Lung (tissue), 12 donors: ENCODE data around the gene HPSE2. TPM values are rescaled to one million over a fixed set of nuclear protein-coding genes. Genes with fewer than 3 reads are reported as not detected.

ENCODE experiments used
- ATAC-seq: fragments of 200-7000 bp; cut with Tn5 transposase; one replicate; pipeline ENCODE4 v1.9.1; 2020; ENCODE audit warnings: moderate number of reproducible peaks; ENCODE audit not compliant: insufficient read depth, low FRiP score
- DNase-seq, 3 donors: peaks; one replicate each; pipeline ENCODE4 v3.0.0-alpha.2; 2013 to 2017
- H3K27ac ChIP-seq, 2 donors: one replicate each; pipeline ENCODE4 v1.5.1; 2013; ENCODE audit warnings: mild to moderate bottlenecking in 2 of 2, moderate library complexity in 2 of 2, control low read depth in 1 of 2, inconsistent platforms in 1 of 2, low read depth in 1 of 2, low read length in 1 of 2
- H3K27me3 ChIP-seq, 3 donors: one replicate each; pipeline ENCODE4 v1.5.1; 2013; ENCODE audit warnings: low read length in 2 of 3; ENCODE audit not compliant: control insufficient read depth in 3 of 3, insufficient read depth in 3 of 3
- H3K36me3 ChIP-seq, 4 donors: one replicate each; pipeline ENCODE4 v1.5.1; 2013; ENCODE audit warnings: low read length in 4 of 4, mild to moderate bottlenecking in 1 of 4, moderate library complexity in 1 of 4; ENCODE audit not compliant: control insufficient read depth in 4 of 4, insufficient read depth in 4 of 4
- H3K4me1 ChIP-seq, 5 donors: one replicate each; pipeline ENCODE4 v1.5.1; 2013; ENCODE audit warnings: low read length in 5 of 5, mild to moderate bottlenecking in 2 of 5, moderate library complexity in 1 of 5; ENCODE audit not compliant: control insufficient read depth in 5 of 5, insufficient read depth in 5 of 5
- H3K4me3 ChIP-seq: one replicate; pipeline ENCODE4 v1.5.1; 2013; ENCODE audit warnings: mild to moderate bottlenecking, control low read depth, moderate library complexity
- H3K9ac ChIP-seq, 2 donors: one replicate each; pipeline ENCODE4 v1.5.1; 2013; ENCODE audit warnings: low read length in 2 of 2, control low read depth in 1 of 2; ENCODE audit not compliant: insufficient read depth in 1 of 2
- H3K9me3 ChIP-seq, 4 donors: one replicate each; pipeline ENCODE4 v1.5.1; 2013; ENCODE audit warnings: low read length in 3 of 4, mild to moderate bottlenecking in 1 of 4, moderate library complexity in 1 of 4; ENCODE audit not compliant: control insufficient read depth in 4 of 4, insufficient read depth in 3 of 4
- WGBS, 2 donors: extraction: QIAGEN DNeasy Blood & Tissue Kit; methylation state at CpG; one replicate each; pipeline ENCODE4 v1.1.7; 2013; 5-methylcytosine and 5-hydroxymethylcytosine counted together
- polyA plus RNA-seq, 2 donors: library from polyadenylated mRNA; stranded (reverse); fragments of 200-250 nt; gene quantifications; one replicate each; pipeline ENCODE4 v1.2.1, GENCODE V29; 2013
- total RNA-seq, 2 donors: library from RNA; depleted of rRNA in 1 of 2; stranded (reverse); fragments of >200 nt in 1 of 2; gene quantifications; one replicate each; pipeline ENCODE4 v1.2.1, GENCODE V29; 2014 to 2021
- TF ChIP-seq, protein P1 (sequence below): IDR thresholded peaks from 2 replicates; pipeline ENCODE4 v1.5.1; 2012; ENCODE audit warnings: mild to moderate bottlenecking; ENCODE audit errors: control extremely low read depth, extremely low read depth
- donor health status: control.
- donor health status: control.
- donor health status: Bipolar disorder and iron deficiency.
- donor health status: healthy.
- donor health status: DM: yes; HTN: yes; CAD: no.

The HPSE2 gene
- total and polyA plus RNA-seq, 4 donors, result 0.32 to 47.3 (median 1.9) TPM

DNA sequence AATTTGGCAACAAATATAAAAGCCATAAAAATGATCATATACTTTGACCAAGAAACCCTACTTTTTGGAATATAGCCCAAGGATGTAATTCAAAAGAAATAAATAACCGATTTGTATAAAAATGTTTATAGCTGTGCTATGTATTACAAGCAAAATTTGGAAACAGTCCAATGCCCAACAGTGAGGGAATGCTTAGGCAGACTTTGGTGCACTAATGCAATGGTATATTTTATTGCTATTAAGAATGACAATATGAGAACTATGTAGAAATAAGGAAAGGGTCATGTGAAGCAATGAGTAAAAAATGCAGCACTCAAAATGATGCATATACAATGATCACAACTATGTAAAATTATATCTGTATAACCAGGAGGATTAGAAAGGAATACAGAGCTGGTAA, 515.1 kb downstream of the HPSE2 start:
- no peaks in the 10 kb centered on the region for H3K36me3 ChIP-seq
- H3K9me3 ChIP-seq, result no peaks in the 10 kb centered on the region
- H3K27me3 ChIP-seq, result no peaks in the 10 kb centered on the region
- H3K4me1 ChIP-seq, result peaks cover 0 to 19% (median 3%) of the 10 kb centered on the region in 5 donors
- no peak overlapping the region for H3K27ac ChIP-seq
- ATAC-seq (no peak), DNase-seq (peak in 2 of 3 donors; percentile 52 to 62)
- no peak overlapping the region for H3K9ac ChIP-seq
- WGBS, 2 donors, result 55 to 73% methylated on average over 1 of the region's 1 CpG
- TF ChIP-seq, protein P1, sequence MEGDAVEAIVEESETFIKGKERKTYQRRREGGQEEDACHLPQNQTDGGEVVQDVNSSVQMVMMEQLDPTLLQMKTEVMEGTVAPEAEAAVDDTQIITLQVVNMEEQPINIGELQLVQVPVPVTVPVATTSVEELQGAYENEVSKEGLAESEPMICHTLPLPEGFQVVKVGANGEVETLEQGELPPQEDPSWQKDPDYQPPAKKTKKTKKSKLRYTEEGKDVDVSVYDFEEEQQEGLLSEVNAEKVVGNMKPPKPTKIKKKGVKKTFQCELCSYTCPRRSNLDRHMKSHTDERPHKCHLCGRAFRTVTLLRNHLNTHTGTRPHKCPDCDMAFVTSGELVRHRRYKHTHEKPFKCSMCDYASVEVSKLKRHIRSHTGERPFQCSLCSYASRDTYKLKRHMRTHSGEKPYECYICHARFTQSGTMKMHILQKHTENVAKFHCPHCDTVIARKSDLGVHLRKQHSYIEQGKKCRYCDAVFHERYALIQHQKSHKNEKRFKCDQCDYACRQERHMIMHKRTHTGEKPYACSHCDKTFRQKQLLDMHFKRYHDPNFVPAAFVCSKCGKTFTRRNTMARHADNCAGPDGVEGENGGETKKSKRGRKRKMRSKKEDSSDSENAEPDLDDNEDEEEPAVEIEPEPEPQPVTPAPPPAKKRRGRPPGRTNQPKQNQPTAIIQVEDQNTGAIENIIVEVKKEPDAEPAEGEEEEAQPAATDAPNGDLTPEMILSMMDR, result no peak
- no peak overlapping the region for H3K4me3 ChIP-seq

DNA sequence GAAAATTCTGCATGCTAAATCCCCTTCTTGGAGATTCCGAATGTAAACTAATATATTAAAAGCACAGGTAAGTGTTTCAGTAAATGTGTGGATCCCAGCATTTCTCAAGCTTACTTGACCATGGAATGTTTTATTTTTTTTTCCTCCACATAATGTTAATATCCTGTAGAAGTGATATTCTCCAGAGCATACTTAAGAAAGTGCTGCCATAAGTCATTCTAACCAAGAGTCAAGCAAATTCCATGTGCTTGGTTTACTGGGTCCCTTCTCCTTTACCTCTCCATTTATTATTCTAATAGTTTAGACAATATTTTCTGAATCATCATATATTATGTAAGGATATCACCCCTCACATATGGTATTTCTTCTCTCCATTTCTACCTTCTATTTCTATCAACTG, 522.1 kb downstream of the HPSE2 start:
- Histone ChIP-seq H3K4me1 (no peaks in the 10 kb centered on the region), H3K27me3 (no peaks in the 10 kb centered on the region), H3K27ac (no peak overlapping the region), H3K4me3 (no peak overlapping the region), H3K9ac (no peak overlapping the region), H3K36me3 (no peaks in the 10 kb centered on the region), H3K9me3 (no peaks in the 10 kb centered on the region)
- ATAC-seq, result no peak
- WGBS, 2 donors, result 94 to 98% methylated on average over 1 of the region's 1 CpG
- no peak for DNase-seq
- TF ChIP-seq, protein P1, result no peak

DNA sequence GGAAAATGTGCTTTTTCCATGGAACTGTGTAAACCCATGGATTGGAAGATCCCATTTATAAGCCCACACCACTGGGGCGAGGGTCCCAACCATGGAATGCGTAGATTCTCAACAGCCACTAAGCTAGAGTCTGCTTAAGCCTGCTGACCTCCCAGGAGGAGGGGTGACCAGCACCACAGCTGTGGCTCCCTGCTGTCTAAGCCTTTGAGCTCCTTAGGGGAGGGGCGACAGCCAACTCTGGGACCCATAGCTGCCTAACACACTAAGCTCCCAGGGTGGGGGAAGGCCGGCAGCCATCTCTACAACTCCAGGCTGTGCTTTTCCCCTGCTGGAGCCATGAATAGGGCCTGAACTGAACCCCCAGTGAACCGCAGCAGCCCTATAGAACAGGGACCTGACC, 539.1 kb downstream of the HPSE2 start:
- Histone ChIP-seq H3K9me3 (peaks cover 0 to 2% (median 0%) of the 10 kb centered on the region in 4 donors), H3K4me3 (no peak overlapping the region), H3K9ac (no peak overlapping the region), H3K27ac (no peak overlapping the region), H3K36me3 (no peaks in the 10 kb centered on the region), H3K27me3 (no peaks in the 10 kb centered on the region), H3K4me1 (peaks cover 0 to 13% (median 0%) of the 10 kb centered on the region in 5 donors)
- WGBS, 2 donors, result 64 to 82% methylated on average over 5 of the region's 5 CpGs
- DNase-seq (no peak), ATAC-seq (no peak)
- TF ChIP-seq, protein P1, result no peak

DNA sequence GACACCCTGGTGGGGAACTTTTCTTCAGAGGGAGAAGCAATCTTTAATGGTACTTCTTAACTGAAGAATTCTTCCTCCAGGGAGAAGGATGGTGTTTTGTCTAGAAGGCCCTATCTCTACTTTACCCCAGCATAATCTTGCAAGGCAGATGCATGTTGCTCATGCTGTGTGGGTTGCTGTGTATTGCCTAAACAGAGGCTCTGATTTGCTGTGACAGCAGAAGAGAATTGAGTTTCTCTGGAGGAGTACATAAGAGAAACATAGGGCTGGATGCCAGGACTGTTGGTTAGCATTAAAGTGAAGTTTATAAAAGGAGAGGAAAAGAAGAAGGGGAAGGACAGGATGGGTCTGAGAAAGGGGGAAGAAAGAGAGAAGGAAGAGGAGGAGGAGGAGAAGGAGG, 540.8 kb downstream of the HPSE2 start:
- TF ChIP-seq, protein P1, result no peak
- Histone ChIP-seq H3K4me1 (peaks cover 0 to 13% (median 0%) of the 10 kb centered on the region in 5 donors), H3K27ac (no peak overlapping the region), H3K27me3 (no peaks in the 10 kb centered on the region), H3K9me3 (peaks cover 0 to 2% (median 0%) of the 10 kb centered on the region in 4 donors), H3K36me3 (no peaks in the 10 kb centered on the region), H3K9ac (no peak overlapping the region), H3K4me3 (no peak overlapping the region)
- ATAC-seq (no peak), DNase-seq (peak in 2 of 3 donors; percentile 59 to 77)
